NCI-H2107 treated with DMSO at 0.1 percent for 48 hours (cell line): ENCODE measurements around the gene ANXA3.
"Not testable (repeated sequence)": the region's sequence is repeated elsewhere in the genome, so short reads cannot be mapped to it uniquely, and the experiment has no call there.

Source experiments
- DNase-seq: peaks from one replicate; lab custom pipeline; 2025; ENCODE audit not compliant: unreplicated experiment; lab: John Stamatoyannopoulos, UW

Gene ANXA3, protein sequence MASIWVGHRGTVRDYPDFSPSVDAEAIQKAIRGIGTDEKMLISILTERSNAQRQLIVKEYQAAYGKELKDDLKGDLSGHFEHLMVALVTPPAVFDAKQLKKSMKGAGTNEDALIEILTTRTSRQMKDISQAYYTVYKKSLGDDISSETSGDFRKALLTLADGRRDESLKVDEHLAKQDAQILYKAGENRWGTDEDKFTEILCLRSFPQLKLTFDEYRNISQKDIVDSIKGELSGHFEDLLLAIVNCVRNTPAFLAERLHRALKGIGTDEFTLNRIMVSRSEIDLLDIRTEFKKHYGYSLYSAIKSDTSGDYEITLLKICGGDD

GRCh38 chr4:78551420-78552351 lies at the start of gene ANXA3:
TSS of gene ANXA3 (plus strand) at chr4:78551770. CDS start at chr4:78554474, 2,704 bp downstream.
- DNase-seq = no peak

GRCh38 chr4:78506260-78506659 lies 45.3 kb upstream of the ANXA3 start:
- DNase-seq = not testable (repeated sequence)

DNA sequence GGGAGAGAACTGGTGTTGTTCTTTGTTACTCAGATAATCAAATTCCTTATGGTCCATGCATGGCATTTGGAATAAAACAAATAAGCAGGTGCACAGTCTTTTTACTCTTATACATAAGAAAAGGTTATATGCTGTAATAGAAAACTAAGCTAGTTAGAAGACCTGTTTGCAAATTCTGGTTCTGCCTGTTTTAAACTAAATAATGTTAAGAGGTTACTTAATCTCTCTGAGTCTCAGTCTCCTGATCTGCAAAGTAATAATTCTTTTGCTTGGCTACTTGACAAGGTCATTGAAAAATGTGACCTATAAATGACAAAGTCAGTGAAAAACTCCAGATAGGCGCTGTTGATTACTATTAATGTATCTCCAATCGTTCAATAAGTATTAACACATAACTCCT lies 42.5 kb upstream of the ANXA3 start:
- no peak for DNase-seq

GRCh38 chr4:78510108-78510507 lies 41.5 kb upstream of the ANXA3 start:
- no peak for DNase-seq

DNA sequence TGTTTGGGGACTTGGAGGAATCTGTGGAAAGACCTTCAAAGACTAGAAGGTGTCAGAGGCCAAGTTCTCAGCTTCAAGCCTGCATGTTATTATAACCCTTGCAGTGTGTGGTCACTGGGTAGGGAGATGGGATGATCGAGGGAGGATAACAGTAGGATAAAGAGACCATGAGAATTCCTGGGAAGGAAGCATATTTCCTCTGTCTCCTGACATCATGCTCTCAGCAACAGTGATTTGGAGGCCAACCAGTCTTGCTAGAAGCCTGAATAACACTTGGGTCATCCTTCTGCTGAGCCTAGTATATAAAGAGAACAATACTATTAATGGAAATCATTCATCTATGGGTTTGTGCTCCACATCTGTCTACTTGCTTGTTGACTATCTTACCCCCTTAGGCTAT lies 40.9 kb upstream of the ANXA3 start:
- no peak for DNase-seq

DNA sequence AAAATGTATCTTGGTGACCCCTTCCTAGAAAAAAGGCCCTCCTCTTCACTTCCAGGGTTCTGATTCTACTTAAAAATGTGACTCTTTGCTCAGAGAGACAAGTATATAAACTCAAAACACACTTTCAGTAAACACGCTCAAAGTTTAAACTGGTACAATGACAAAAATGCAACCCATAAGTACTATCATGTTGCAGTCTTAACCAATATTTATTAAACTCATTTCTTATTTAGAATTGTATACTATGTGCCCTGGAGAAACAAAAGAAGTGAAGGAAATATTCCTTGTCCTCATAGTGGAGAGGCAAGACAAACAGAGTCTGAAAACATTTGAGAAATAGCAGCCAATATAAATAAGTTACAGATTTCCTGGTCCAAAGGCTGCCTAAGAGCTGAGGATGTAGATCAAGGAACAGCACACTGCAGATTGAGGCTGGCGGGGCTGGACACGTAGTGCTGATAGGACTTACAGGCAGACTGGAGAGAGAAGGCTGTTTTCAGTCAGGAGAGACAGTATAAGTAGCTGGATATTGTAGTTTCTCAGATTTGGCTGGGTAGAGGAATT lies 39.1 kb upstream of the ANXA3 start:
- no peak for DNase-seq

GRCh38 chr4:78513411-78513975 lies 38.1 kb upstream of the ANXA3 start:
- no peak for DNase-seq

GRCh38 chr4:78517050-78517652 lies 34.4 kb upstream of the ANXA3 start:
- no peak for DNase-seq

GRCh38 chr4:78518561-78518960 lies 33.0 kb upstream of the ANXA3 start:
- DNase-seq = no peak

DNA sequence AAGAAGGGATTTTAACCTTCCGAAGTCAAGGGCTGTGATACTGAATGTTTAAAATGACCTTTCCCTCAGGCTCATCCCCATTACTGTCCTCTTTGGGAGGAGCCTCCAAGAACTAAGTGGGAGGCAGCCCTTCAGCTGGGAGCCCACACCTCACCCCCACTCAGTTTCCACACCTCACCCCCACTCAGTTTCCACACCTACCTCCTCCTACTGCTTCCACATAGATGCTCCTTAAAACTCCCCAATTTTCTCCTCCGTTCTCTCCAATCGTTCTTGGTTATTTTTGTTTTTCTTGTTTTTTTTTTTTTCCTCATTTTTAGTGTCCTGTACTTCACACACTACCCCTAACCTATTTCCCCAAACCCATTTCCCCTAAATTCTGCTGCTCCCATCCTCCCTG lies 31.6 kb upstream of the ANXA3 start:
- no peak for DNase-seq

DNA sequence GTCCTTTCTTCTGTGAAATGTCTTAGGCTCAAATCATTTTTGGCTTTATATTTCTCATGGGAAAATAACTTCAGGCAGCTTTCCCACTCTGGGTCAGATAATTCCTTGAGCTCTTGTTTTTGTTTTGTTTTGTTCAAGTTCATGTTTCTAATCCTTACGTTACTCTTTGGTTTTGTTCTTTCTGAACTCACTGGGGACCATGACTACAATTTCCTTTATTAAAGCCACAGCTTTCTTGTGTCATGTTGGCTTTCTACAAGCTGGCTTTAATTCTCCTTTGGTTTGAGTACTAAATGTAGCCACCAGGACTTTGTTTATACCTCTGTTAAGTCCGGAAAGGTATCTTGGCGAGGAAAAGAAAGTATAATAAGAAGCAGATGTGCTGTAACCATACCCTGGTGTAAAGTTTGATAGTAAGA lies 30.8 kb upstream of the ANXA3 start:
- no peak for DNase-seq

DNA sequence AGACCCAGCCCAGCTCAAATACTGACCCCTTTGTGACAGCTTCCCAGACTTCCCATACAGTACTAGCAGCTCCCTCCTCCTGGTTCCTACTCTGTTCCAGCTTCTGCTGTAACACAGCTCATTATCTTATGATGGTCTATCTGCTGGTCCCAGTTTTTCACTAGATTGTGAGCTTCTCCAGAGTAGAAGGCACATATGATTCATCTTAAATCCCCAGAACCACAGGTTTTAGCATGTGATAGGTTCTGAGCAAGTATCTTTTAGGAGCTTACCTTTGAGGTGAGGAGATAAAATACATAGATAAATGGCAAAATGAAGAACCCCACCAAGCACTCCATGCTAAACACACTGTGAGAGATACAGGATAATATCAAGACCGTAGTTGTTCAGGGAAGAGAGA lies 27.6 kb upstream of the ANXA3 start:
- no peak for DNase-seq

DNA sequence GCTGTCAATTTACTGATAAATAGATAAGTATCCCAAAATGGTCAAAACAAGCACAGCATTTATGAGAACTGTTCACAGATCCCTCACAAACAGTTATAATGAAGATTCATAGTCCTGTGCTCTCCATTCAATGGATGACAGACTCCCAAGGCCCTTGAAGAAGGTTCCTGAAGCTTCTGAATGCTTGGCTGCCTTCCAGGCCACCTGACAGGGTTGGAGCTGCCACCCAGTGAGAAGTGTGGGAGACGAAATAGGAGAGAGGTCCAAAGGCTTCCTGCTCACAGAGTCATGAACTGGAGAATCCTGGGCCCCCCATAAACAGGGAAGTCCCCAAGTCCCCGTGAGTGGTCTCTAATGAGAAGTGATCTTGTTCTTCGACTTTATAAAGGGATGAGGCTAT lies 26.0 kb upstream of the ANXA3 start:
- DNase-seq = no peak

- no peak for DNase-seq
Observed at GRCh38 chr4:78527103-78527502, 24.5 kb upstream of the ANXA3 start.

- no peak for DNase-seq
Observed at GRCh38 chr4:78527555-78527954, 24.0 kb upstream of the ANXA3 start.

- DNase-seq = no peak
Observed at GRCh38 chr4:78528327-78528726, 23.2 kb upstream of the ANXA3 start.

DNA sequence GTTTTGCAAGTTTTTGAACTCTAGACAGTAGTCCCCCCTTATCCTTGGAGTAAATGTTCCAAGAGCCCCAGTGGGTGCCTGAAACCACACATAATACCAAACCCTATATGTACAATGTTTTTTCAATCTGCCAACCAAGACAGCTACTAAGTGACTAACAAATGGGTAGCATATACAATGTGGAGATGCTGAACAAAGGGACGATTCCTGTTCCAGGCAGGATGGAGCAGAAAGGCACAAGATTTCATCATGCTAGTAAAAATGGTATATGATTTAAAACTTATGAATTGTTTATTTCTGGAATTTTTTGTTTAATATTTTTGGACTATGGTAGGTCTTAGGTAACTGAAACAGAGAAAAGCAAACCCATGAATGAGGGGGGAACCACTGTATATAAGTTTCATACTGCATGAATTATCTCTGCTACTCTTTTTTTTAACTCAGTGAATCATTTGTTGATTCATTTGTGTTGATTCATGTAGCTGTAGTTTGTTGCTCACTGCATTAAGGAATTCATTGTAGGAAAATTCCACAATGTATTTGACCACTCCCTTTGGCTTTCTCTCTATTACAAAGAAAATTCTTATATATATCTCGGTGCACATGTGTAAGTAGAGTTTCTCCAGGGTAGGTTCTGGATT lies 21.9 kb upstream of the ANXA3 start:
- no peak for DNase-seq

- DNase-seq = no peak
Observed at GRCh38 chr4:78532046-78532445, 19.5 kb upstream of the ANXA3 start.

GRCh38 chr4:78533854-78534253 lies 17.7 kb upstream of the ANXA3 start:
- no peak for DNase-seq

GRCh38 chr4:78534286-78534955 lies 17.1 kb upstream of the ANXA3 start:
- no peak for DNase-seq
